Small intestine (tissue), 7 donors: ENCODE measurements around the gene CPZ. TPM values are rescaled to one million over a fixed set of nuclear protein-coding genes. Genes with fewer than 3 reads are reported as not detected.
"Not testable (repeated sequence)": the region's sequence is repeated elsewhere in the genome, so short reads cannot be mapped to it uniquely, and the experiment has no call there.

Experiments
- DNase-seq, 2 donors: peaks; one replicate each; pipeline versions ENCODE4 v3.0.0 to v3.0.0-alpha.2; 2013
- FAIRE-seq: peaks from 2 replicates; lab custom pipeline; 2012; peaks lifted over from hg19 to GRCh38; lab: Jason Lieb, UNC
- H3K27ac ChIP-seq, 3 donors: one replicate each; pipeline ENCODE4 v1.5.1; 2013; ENCODE audit warnings: low read length in 2 of 3, mild to moderate bottlenecking in 2 of 3, control low read depth in 1 of 3, inconsistent platforms in 1 of 3, low read depth in 1 of 3, moderate library complexity in 1 of 3
- H3K27me3 ChIP-seq, 3 donors: one replicate each; pipeline ENCODE4 v1.6.1; 2013; ENCODE audit warnings: low read length in 3 of 3, inconsistent platforms in 1 of 3; ENCODE audit not compliant: control insufficient read depth in 3 of 3, insufficient read depth in 3 of 3
- H3K36me3 ChIP-seq, 3 donors: one replicate each; pipeline ENCODE4 v1.6.1; 2013; ENCODE audit warnings: low read length in 3 of 3, inconsistent platforms in 1 of 3, low read depth in 1 of 3, mild to moderate bottlenecking in 1 of 3, moderate library complexity in 1 of 3; ENCODE audit not compliant: control insufficient read depth in 3 of 3, insufficient read depth in 2 of 3
- H3K4me1 ChIP-seq, 3 donors: one replicate each; pipeline ENCODE4 v1.6.1; 2013; ENCODE audit warnings: low read length in 2 of 3, inconsistent platforms in 1 of 3, low read depth in 1 of 3, mild to moderate bottlenecking in 1 of 3, moderate library complexity in 1 of 3; ENCODE audit not compliant: control insufficient read depth in 3 of 3, insufficient read depth in 2 of 3
- H3K4me3 ChIP-seq, 3 donors: one replicate each; pipeline ENCODE4 v1.5.1; 2013; ENCODE audit warnings: low read length in 3 of 3, control low read depth in 1 of 3, inconsistent platforms in 1 of 3, low read depth in 1 of 3, mild to moderate bottlenecking in 1 of 3, moderate library complexity in 1 of 3
- H3K9me3 ChIP-seq, 2 donors: one replicate each; pipeline ENCODE4 v1.6.1; 2013; ENCODE audit warnings: low read depth in 1 of 2, low read length in 1 of 2; ENCODE audit not compliant: control insufficient read depth in 2 of 2, insufficient read depth in 1 of 2
- WGBS, 3 donors: extraction: QIAGEN DNeasy Blood & Tissue Kit; methylation state at CpG; one replicate each; pipeline ENCODE4 v1.1.7; 2013; 5-methylcytosine and 5-hydroxymethylcytosine counted together
- polyA plus RNA-seq, 4 donors: library from polyadenylated mRNA; stranded (reverse) in 3 of 4; unstranded in 1 of 4; fragments of 200-250 nt in 3 of 4; fragments of 120-200 nt in 1 of 4; gene quantifications; one replicate each; pipeline versions ENCODE4 v1.2.1 to v1.2.3, GENCODE V29; 2013
- donor health status: healthy with polysubstance abuse.
- donor health status: control.
- donor health status: control.
- donor health status: Bipolar disorder and iron deficiency.
- donor health status: healthy.

The CPZ gene
- polyA plus RNA-seq, 4 donors: 0.27 to 3.8 (median 1.7) TPM; not detected in 1

- H3K27me3 ChIP-seq: peaks cover 0 to 14% (median 0%) of the 10 kb centered on the region in 3 donors
- no peaks in the 10 kb centered on the region for H3K9me3 ChIP-seq
- WGBS, 3 donors: 41 to 54% (median 49%) methylated on average over 27 to 32 of the region's 33 CpGs
- no peaks in the 10 kb centered on the region for H3K4me1 ChIP-seq
- H3K27ac ChIP-seq: no peak overlapping the region
- FAIRE-seq: no peak
- no peak for DNase-seq
- no peak overlapping the region for H3K4me3 ChIP-seq
- H3K36me3 ChIP-seq: no peaks in the 10 kb centered on the region
Observed at GRCh38 chr4:8649631-8650361, 57.2 kb downstream of the CPZ start.

DNA sequence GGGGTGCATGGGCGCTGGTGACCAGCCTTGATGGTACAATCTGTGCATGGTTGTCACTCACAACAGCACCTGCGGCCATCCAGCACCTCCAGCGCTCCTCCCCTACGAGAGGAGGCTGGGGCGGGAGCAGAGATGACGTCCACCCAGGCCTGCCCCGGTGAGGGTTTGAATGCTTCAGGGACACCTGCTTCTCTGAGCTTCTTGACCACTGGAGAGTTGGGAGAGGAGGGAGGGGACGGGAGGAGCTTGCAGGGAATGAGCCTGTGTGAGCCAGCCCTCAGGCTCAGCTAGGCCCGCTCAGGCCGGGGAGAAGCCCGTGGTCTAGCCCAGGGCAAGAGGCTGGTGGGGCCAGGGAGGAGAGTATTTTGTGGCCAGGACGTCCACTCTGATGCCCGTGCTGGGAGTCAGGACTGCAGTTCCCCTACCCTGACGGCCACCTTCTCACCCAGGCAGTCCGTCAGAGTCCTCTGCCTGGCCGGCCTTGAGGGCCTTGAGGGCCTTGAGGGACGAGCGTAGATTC lies 59.2 kb downstream of the CPZ start:
- Histone ChIP-seq H3K36me3 (no peaks in the 10 kb centered on the region), H3K9me3 (no peaks in the 10 kb centered on the region), H3K27me3 (peaks cover 0 to 14% (median 0%) of the 10 kb centered on the region in 3 donors), H3K4me3 (no peak overlapping the region), H3K27ac (no peak overlapping the region), H3K4me1 (no peaks in the 10 kb centered on the region)
- 75 to 83% (median 80%) methylated on average over 15 to 18 of the region's 18 CpGs for WGBS, 3 donors
- no peak for DNase-seq
- no peak for FAIRE-seq

DNA sequence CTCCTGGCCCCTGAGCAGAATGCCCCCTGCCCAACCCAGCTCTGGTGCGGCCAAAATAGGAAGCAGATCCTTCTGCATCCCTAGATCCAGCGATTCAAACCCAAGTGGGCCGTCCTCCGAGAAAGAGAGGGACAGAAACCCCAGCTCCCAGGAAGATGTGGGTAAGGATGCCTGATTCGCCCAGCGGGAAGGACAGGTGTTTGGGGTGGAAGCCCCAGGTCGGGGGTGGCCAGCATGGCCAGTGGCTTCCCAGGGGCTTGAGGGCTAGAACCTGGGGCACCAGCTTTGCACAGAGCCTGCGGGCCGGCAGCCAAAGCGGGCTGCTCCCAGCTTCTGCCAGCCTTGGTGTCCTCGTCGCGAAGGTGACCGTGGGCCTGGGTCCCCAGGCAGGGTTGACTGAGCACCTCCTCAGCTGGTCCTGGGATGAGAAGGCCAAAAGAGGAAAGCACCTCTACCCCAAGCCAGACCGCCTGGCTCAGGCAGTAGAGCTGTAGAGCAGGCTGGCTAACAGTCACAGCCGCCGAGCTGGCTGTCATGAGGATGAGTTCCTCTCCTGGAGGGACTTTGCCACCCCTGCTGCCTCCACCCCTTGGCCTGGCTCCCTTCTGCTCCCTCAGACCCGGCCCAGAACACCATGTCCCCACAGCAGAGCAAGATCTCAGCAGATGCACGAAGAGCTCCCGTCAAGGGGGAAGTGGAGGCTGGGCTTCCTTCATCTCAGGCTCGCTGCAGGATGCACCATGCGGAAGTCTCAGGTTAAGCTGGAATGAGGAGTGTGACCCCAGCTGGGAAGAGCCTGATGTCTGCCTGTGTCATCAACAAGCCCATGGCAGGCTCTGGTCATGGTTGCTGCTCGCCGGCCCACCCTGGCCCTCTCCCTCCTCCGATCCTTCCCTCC lies 59.9 kb downstream of the CPZ start:
- no peaks in the 10 kb centered on the region for H3K36me3 ChIP-seq
- H3K27ac ChIP-seq: no peak overlapping the region
- WGBS, 3 donors: 73 to 78% (median 78%) methylated on average over 23 to 25 of the region's 25 CpGs
- no peaks in the 10 kb centered on the region for H3K9me3 ChIP-seq
- DNase-seq (no peak), FAIRE-seq (no peak)
- no peaks in the 10 kb centered on the region for H3K4me1 ChIP-seq
- no peak overlapping the region for H3K4me3 ChIP-seq
- peaks cover 0 to 11% (median 0%) of the 10 kb centered on the region in 3 donors for H3K27me3 ChIP-seq

DNA sequence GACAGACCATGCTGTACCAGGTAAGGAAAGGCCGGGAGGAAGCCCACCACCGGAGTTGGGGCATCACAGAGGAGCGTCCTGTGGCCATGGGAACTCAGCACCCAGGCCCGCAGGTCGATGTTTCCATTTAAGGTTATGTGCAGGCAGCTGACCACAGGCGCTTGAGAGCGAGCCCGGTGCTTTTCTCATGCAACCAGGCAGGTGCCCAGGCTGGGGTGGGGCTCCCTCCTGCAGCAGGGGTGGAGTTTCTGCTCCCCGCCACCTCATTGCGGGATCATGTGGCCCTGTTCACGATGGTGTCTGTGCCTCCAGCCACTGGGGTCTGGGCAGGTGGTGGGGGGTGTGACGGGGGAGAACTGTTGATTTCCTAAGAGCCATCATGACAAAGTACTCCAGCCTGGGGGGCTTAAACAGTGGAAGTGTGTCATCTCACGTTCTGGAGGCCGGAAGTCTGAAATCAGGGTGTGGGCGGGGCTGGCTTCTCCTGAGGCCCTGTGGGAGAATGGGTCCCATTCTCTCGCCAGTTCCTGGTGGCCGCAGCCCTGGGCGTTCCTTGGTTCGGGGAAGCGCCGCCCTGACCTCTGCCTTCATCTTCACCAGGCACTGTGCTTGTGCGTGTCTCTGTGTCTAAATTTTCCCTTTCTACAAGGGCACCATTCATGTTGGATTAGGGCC lies 60.9 kb downstream of the CPZ start:
- peaks cover 0 to 11% (median 0%) of the 10 kb centered on the region in 3 donors for H3K27me3 ChIP-seq
- no peak for DNase-seq

DNA sequence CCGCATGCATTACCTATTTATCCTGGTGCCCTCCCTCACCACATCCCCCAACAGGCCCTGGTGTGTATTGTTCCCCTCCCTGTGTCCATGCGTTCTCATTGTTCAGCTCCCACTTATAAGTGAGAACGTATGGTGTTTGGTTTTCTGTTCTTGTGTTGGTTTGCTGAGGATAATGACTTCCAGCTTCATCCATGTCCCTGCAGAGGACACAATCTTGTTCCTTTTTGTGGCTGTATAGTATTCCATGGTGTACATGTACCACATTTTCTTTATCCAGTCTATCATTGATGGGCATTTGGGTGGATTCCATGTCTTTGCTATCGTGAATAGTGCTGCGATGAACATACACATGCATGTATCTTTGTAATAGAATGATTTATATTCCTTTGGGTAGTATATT lies 61.6 kb downstream of the CPZ start:
- not testable (repeated sequence) for FAIRE-seq

More for the DNA sequence above, 60.9 kb downstream of the CPZ start:
- H3K4me1 ChIP-seq: no peaks in the 10 kb centered on the region
- no peak for FAIRE-seq
- H3K9me3 ChIP-seq: no peaks in the 10 kb centered on the region
- no peak overlapping the region for H3K4me3 ChIP-seq
- 68 to 80% (median 78%) methylated on average over 20 to 22 of the region's 22 CpGs for WGBS, 3 donors
- no peaks in the 10 kb centered on the region for H3K36me3 ChIP-seq
- no peak overlapping the region for H3K27ac ChIP-seq

GRCh38 chr4:8655411-8656184 lies 63.0 kb downstream of the CPZ start:
- H3K9me3 ChIP-seq: no peaks in the 10 kb centered on the region
- no peaks in the 10 kb centered on the region for H3K36me3 ChIP-seq
- H3K4me1 ChIP-seq: no peaks in the 10 kb centered on the region
- WGBS, 3 donors: 81 to 84% (median 83%) methylated on average over 25 of the region's 25 CpGs
- no peak overlapping the region for H3K4me3 ChIP-seq
- no peak overlapping the region for H3K27ac ChIP-seq
- peaks cover 0 to 4% (median 0%) of the 10 kb centered on the region in 3 donors for H3K27me3 ChIP-seq
- DNase-seq (no peak), FAIRE-seq (no peak)

More for the DNA sequence above, 61.6 kb downstream of the CPZ start:
- not testable (repeated sequence) for H3K4me1 ChIP-seq, H3K9me3 ChIP-seq, DNase-seq, H3K4me3 ChIP-seq, H3K27ac ChIP-seq, H3K36me3 ChIP-seq
- 87 to 90% (median 89%) methylated on average over 5 of the region's 5 CpGs for WGBS, 3 donors
- H3K27me3 ChIP-seq: peaks cover 0 to 11% (median 0%) of the 10 kb centered on the region in 3 donors

GRCh38 chr4:8656185-8656517 lies 63.6 kb downstream of the CPZ start:
- Histone ChIP-seq H3K36me3 (no peaks in the 10 kb centered on the region), H3K27me3 (peaks cover 0 to 3% (median 0%) of the 10 kb centered on the region in 3 donors), H3K27ac (no peak overlapping the region), H3K9me3 (no peaks in the 10 kb centered on the region), H3K4me1 (no peaks in the 10 kb centered on the region), H3K4me3 (no peak overlapping the region)
- 82 to 87% (median 86%) methylated on average over 11 of the region's 11 CpGs for WGBS, 3 donors
- FAIRE-seq (no peak), DNase-seq (no peak)
